ENCODE measurements around the gene XRCC2. TPM values are rescaled to one million over a fixed set of nuclear protein-coding genes. Genes with fewer than 3 reads are reported as not detected.

Gene XRCC2
- total and polyA plus RNA-seq, 2 donors from 2014 or later = 0.22 to 0.44 TPM

DNA sequence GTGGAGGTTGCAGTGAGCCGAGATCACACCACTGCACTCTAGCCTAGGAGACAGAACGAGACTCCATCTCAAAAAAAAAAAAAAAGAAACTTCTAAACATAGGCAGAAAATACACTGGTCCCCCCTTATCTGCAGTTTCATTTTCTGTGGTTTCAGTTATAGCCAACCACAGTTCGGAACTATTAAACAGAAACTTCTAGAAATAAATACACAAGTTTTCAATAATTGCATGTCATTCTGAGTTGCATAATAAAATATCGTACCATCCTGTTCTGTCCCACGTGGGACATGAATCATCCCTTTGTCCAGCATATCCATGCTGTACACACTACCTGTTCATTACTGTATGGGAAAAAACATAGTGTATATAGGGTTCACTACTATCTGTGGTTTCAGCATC, 8.0 kb downstream of the XRCC2 start:
- no peak for DNase-seq
- Histone ChIP-seq H3K27ac (ENCODE audit: low read depth in 2 of 2, low read length in 2 of 2) (no peak overlapping the region), H3K9ac (ENCODE audit: low read length in 3 of 3) (no peak overlapping the region), H3K9me3 (ENCODE audit: control insufficient read depth in 2 of 3, insufficient read depth in 1 of 3, low read length in 3 of 3) (no peaks in the 10 kb centered on the region), H3K4me3 (ENCODE audit: low read length in 3 of 3) (no peak overlapping the region), H3K27me3 (ENCODE audit: control insufficient read depth, insufficient read depth, low read length) (no peaks in the 10 kb centered on the region), H3K36me3 (ENCODE audit: control insufficient read depth in 2 of 3, insufficient read depth in 3 of 3, low read length in 3 of 3) (no peaks in the 10 kb centered on the region), H3K4me1 (ENCODE audit: control insufficient read depth in 2 of 3, insufficient read depth in 2 of 3, low read depth in 1 of 3, low read length in 3 of 3) (peaks cover 0 to 3% (median 0%) of the 10 kb centered on the region in 3 donors)
- intact Hi-C loops (cut with DNase I) = no loop called here
- TF ChIP-seq, protein P1, sequence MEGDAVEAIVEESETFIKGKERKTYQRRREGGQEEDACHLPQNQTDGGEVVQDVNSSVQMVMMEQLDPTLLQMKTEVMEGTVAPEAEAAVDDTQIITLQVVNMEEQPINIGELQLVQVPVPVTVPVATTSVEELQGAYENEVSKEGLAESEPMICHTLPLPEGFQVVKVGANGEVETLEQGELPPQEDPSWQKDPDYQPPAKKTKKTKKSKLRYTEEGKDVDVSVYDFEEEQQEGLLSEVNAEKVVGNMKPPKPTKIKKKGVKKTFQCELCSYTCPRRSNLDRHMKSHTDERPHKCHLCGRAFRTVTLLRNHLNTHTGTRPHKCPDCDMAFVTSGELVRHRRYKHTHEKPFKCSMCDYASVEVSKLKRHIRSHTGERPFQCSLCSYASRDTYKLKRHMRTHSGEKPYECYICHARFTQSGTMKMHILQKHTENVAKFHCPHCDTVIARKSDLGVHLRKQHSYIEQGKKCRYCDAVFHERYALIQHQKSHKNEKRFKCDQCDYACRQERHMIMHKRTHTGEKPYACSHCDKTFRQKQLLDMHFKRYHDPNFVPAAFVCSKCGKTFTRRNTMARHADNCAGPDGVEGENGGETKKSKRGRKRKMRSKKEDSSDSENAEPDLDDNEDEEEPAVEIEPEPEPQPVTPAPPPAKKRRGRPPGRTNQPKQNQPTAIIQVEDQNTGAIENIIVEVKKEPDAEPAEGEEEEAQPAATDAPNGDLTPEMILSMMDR (IDR thresholded peaks at IDR 0.05; ENCODE audit: borderline replicate concordance, extremely low read depth, insufficient read depth) = no peak
- no peak for FAIRE-seq

GRCh38 chr7:152666078-152666477, 9.9 kb downstream of the XRCC2 start:
- FAIRE-seq (no peak), DNase-seq (no peak)
- intact Hi-C loops (cut with DNase I) = no loop called here
- H3K4me3 ChIP-seq (ENCODE audit: low read length in 3 of 3) = no peak overlapping the region
- TF ChIP-seq, protein P1 (IDR thresholded peaks at IDR 0.05; ENCODE audit: borderline replicate concordance, extremely low read depth, insufficient read depth) = no peak
- no peak overlapping the region for H3K9ac ChIP-seq (ENCODE audit: low read length in 3 of 3)
- no peak overlapping the region for H3K27ac ChIP-seq (ENCODE audit: low read depth in 2 of 2, low read length in 2 of 2)
- H3K9me3 ChIP-seq (ENCODE audit: control insufficient read depth in 2 of 3, insufficient read depth in 1 of 3, low read length in 3 of 3) = no peaks in the 10 kb centered on the region
- H3K4me1 ChIP-seq (ENCODE audit: control insufficient read depth in 2 of 3, insufficient read depth in 2 of 3, low read depth in 1 of 3, low read length in 3 of 3) = peaks cover 0 to 3% (median 0%) of the 10 kb centered on the region in 3 donors
- H3K27me3 ChIP-seq (ENCODE audit: control insufficient read depth, insufficient read depth, low read length) = no peaks in the 10 kb centered on the region
- H3K36me3 ChIP-seq (ENCODE audit: control insufficient read depth in 2 of 3, insufficient read depth in 3 of 3, low read length in 3 of 3) = no peaks in the 10 kb centered on the region

DNA sequence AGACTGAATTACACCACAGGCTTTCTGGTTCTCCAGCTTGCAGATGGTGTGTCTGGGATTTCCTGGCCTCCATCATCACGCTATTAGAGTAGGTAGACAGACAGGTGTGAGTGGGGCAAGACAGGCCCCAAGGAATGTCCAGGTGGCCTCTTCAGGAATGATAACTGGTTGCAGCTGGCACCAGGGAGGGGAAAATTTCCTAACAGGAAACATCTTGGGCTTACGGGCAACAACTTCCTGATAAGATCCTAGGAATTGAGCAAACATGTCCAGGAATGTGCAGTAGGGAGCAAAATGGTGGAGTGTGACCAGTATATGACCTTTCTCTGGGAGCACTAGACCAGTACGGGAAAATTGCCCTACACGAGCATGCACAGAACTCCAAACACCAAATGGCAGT, 11.3 kb downstream of the XRCC2 start:
- no peak for FAIRE-seq
- intact Hi-C loops (cut with DNase I) = no loop called here
- Histone ChIP-seq H3K4me1 (ENCODE audit: control insufficient read depth in 2 of 3, insufficient read depth in 2 of 3, low read depth in 1 of 3, low read length in 3 of 3) (peaks cover 0 to 3% (median 0%) of the 10 kb centered on the region in 3 donors), H3K27ac (ENCODE audit: low read depth in 2 of 2, low read length in 2 of 2) (no peak overlapping the region), H3K36me3 (ENCODE audit: control insufficient read depth in 2 of 3, insufficient read depth in 3 of 3, low read length in 3 of 3) (no peaks in the 10 kb centered on the region), H3K9ac (ENCODE audit: low read length in 3 of 3) (no peak overlapping the region), H3K4me3 (ENCODE audit: low read length in 3 of 3) (no peak overlapping the region), H3K9me3 (ENCODE audit: control insufficient read depth in 2 of 3, insufficient read depth in 1 of 3, low read length in 3 of 3) (no peaks in the 10 kb centered on the region), H3K27me3 (ENCODE audit: control insufficient read depth, insufficient read depth, low read length) (no peaks in the 10 kb centered on the region)
- DNase-seq = no peak
- TF ChIP-seq, protein P1 (IDR thresholded peaks at IDR 0.05; ENCODE audit: borderline replicate concordance, extremely low read depth, insufficient read depth) = no peak

GRCh38 chr7:152663931-152664330, 12.0 kb downstream of the XRCC2 start:
- Histone ChIP-seq H3K4me1 (ENCODE audit: control insufficient read depth in 2 of 3, insufficient read depth in 2 of 3, low read depth in 1 of 3, low read length in 3 of 3) (peaks cover 0 to 3% (median 0%) of the 10 kb centered on the region in 3 donors), H3K36me3 (ENCODE audit: control insufficient read depth in 2 of 3, insufficient read depth in 3 of 3, low read length in 3 of 3) (no peaks in the 10 kb centered on the region), H3K9ac (ENCODE audit: low read length in 3 of 3) (no peak overlapping the region), H3K27me3 (ENCODE audit: control insufficient read depth, insufficient read depth, low read length) (no peaks in the 10 kb centered on the region), H3K4me3 (ENCODE audit: low read length in 3 of 3) (no peak overlapping the region), H3K9me3 (ENCODE audit: control insufficient read depth in 2 of 3, insufficient read depth in 1 of 3, low read length in 3 of 3) (no peaks in the 10 kb centered on the region), H3K27ac (ENCODE audit: low read depth in 2 of 2, low read length in 2 of 2) (no peak overlapping the region)
- DNase-seq (peak in 2 of 5 donors; percentile 0 to 19), FAIRE-seq (no peak)
- intact Hi-C loops (cut with DNase I) = no loop called here
- TF ChIP-seq, protein P1 (IDR thresholded peaks at IDR 0.05; ENCODE audit: borderline replicate concordance, extremely low read depth, insufficient read depth) = no peak

Data from kidney (tissue), 14 donors.